NCI-H1092 treated with DMSO at 0.1 percent for 48 hours (cell line): ENCODE results near the gene SMYD4.

Experiments used
- DNase-seq: peaks from one replicate; lab custom pipeline; 2025; lab: John Stamatoyannopoulos, UW

SMYD4 gene

DNA sequence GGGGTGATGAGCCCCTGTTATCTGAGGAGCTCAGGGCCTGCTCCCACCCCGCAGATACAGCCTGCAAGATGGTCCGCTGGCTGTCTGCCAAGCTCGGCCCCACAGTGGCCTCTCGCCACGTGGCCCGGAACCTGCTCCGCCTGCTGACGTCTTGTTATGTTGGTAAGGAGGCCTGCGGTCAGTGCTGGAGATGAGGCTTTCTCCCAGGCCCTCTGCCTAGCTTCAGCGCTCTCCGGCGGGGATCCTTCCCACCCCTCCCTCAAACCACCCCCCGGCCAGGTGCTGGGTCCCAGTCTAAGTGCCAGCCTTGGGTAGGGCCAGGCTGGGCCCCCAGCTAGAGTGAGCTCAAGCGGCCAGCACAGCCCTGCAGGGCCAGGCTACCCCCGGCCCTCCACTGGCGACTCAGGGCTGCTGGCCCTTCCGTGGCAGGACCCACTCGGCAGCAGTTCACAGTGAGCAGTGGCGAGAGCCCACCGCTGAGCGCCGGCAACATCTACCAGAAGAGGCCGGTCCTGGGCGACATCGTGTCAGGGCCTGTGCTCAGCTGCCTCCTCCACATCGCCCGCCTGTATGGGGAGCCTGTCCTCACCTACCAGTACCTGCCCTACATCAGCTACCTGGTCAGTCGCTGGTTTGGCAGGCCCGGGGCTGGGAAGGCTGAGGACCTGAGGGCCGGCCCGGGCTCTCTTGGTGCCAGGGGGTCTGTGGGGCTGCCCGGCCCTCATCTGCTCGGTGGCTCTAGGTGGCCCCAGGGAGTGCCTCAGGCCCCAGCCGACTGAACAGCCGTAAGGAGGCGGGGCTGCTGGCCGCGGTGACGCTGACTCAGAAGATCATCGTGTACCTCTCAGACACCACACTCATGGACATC lies 99.1 kb downstream of the SMYD4 start:
- no peak for DNase-seq

DNA sequence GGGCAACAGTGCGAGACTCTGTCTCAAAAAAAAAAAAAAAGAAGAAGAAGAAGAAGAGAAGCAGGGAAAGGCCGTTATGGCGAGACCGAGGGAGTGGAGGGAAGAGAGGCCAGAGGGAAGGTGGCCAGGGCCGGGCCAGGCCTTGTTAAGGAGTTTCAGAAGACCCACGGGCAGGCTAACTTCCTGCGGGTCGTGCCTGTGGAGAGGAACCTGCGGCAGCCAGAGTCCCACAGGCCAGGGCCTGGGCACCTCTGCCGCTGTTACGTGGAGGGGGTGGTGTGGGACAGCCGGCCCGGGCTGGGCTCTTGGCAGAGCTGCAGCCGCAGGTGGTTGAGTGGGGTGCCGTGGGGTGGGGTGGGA lies 99.8 kb downstream of the SMYD4 start:
- DNase-seq = no peak
